ENCODE results near the gene WT1.

DNA sequence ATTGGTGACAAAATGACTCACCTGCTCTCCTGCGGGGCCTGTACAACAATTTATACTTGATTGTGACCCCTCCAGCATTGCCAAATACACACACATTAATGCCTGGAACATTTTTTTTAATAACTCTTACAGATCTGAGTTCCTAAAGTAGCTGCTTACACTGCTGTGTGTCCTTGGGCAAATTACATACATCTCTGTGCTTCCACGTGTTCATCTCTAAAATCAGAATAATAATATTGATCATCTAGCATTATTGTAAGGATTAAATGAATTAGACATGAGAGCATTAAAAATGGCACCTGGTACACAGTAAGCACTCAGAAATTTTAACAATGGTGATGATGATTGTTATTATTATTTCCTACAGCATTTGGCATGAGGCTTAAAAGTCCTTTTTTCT, 21.5 kb upstream of the WT1 start:
- TF ChIP-seq POLR2A (IDR thresholded peaks at IDR 0.05) (no peak), CTCF (IDR thresholded peaks at IDR 0.05) (no peak)
